ENCODE measurements around the gene MAPK10.

DNA sequence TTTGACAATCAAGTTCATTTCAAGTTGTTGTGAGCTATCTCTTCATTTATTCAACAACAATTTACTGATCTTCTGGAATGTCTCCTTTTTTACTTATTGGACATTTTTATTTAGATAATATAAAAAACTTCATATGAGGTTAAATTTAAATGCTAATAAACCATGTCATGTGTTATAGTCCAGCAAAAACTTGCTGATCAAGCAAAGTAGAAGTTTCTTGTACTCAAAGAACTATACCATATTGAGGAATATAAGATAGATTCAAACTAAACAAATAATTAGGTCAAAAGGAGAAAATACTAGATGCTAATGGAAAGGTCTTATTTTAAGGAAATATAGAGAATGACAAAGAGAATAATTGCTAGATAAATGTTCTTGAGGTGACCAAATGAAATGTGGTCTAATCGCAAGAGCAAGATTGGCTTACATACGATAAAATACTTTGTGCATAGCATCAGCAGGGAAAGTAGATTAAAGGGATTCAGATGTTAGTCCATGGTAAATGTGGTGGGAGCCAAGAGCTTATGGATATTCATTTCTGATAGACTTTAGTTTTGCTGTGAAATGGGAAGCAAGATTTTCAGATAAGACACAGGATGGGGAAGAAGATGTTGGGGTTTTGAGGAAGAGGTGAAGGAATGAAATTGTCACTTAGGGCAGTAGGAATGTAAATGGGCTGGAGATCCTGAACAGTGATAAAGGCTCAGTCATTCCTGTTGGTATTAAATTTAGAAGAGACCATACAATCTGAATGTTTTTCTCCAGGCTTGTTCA is 229.5 kb downstream of the MAPK10 start:
- TF ChIP-seq, protein P1, sequence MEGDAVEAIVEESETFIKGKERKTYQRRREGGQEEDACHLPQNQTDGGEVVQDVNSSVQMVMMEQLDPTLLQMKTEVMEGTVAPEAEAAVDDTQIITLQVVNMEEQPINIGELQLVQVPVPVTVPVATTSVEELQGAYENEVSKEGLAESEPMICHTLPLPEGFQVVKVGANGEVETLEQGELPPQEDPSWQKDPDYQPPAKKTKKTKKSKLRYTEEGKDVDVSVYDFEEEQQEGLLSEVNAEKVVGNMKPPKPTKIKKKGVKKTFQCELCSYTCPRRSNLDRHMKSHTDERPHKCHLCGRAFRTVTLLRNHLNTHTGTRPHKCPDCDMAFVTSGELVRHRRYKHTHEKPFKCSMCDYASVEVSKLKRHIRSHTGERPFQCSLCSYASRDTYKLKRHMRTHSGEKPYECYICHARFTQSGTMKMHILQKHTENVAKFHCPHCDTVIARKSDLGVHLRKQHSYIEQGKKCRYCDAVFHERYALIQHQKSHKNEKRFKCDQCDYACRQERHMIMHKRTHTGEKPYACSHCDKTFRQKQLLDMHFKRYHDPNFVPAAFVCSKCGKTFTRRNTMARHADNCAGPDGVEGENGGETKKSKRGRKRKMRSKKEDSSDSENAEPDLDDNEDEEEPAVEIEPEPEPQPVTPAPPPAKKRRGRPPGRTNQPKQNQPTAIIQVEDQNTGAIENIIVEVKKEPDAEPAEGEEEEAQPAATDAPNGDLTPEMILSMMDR (conservative IDR thresholded peaks at IDR 0.05; ENCODE audit: low read depth, low read length) = no peak
- no peak for TF ChIP-seq EZH2 (IDR thresholded peaks at IDR 0.05; ENCODE audit: low read length, unreplicated experiment)

Measured in PC-3 (cell line).